ENCODE measurements around the gene RARB. TPM values are rescaled to one million over a fixed set of nuclear protein-coding genes. Genes with fewer than 3 reads are reported as not detected.

The RARB gene
- total and polyA plus RNA-seq, 11 donors: 4.3 to 21.0 (median 16.3) TPM

- peak; percentile 13 to 45 (median 32) for ATAC-seq
These were observed 127.8 kb downstream of the RARB start for GRCh38 chr3:25555695-25556437.

GRCh38 chr3:25556447-25556846 lies 128.4 kb downstream of the RARB start:
- DNase-seq (no peak), ATAC-seq (peak in 1 of 4 donors; percentile 29)
- no peaks in the 10 kb centered on the region for H3K36me3 ChIP-seq
- no peaks in the 10 kb centered on the region for H3K9me3 ChIP-seq
- intact Hi-C loops (cut with DNase I): no loop called here
- no peak overlapping the region for H3K4me3 ChIP-seq
- no peaks in the 10 kb centered on the region for H3K27me3 ChIP-seq
- peaks cover 3 to 57% (median 33%) of the 10 kb centered on the region in 12 donors for H3K4me1 ChIP-seq
- TF ChIP-seq POLR2A (IDR thresholded peaks at IDR 0.05) (no peak), CTCF (IDR thresholded peaks at IDR 0.05) (peak in 1 of 12 donors; percentile 4)
- WGBS, 4 donors: 35 to 45% (median 40%) methylated on average over 1 of the region's 1 CpG
- peak overlapping the region; percentile 6 to 63 (median 36) for H3K27ac ChIP-seq

More at GRCh38 chr3:25555695-25556437, 127.8 kb downstream of the RARB start:
- Histone ChIP-seq H3K27me3 (no peaks in the 10 kb centered on the region), H3K27ac (peak overlapping the region; percentile 6 to 63 (median 36)), H3K4me1 (peaks cover 3 to 52% (median 33%) of the 10 kb centered on the region in 12 donors), H3K9me3 (peaks cover 0 to 2% (median 0%) of the 10 kb centered on the region in 12 donors), H3K36me3 (no peaks in the 10 kb centered on the region), H3K4me3 (no peak overlapping the region)
- WGBS, 4 donors: 22 to 37% (median 31%) methylated on average over 2 of the region's 2 CpGs
- intact Hi-C loops (cut with DNase I): no loop called here
- no peak for DNase-seq
- TF ChIP-seq CTCF (IDR thresholded peaks at IDR 0.05): no peak

- Histone ChIP-seq H3K9me3 (no peaks in the 10 kb centered on the region), H3K4me3 (no peak overlapping the region), H3K27me3 (no peaks in the 10 kb centered on the region), H3K36me3 (no peaks in the 10 kb centered on the region), H3K4me1 (peaks cover 3 to 66% (median 33%) of the 10 kb centered on the region in 12 donors), H3K27ac (peak overlapping the region in 7 of 12 donors; percentile 1 to 34 (median 21))
- intact Hi-C loops (cut with DNase I): no loop called here
- TF ChIP-seq POLR2A (IDR thresholded peaks at IDR 0.05) (no peak), CTCF (IDR thresholded peaks at IDR 0.05) (no peak)
- no peak for DNase-seq
- ATAC-seq: peak in 3 of 4 donors; percentile 41 to 62 (median 48)
- 45 to 63% (median 55%) methylated on average over 3 of the region's 3 CpGs for WGBS, 4 donors
These were observed 129.6 kb downstream of the RARB start for GRCh38 chr3:25557694-25558093.

GRCh38 chr3:25558121-25558520 lies 130.1 kb downstream of the RARB start:
- Histone ChIP-seq H3K4me1 (peaks cover 3 to 66% (median 33%) of the 10 kb centered on the region in 12 donors), H3K27ac (peak overlapping the region in 7 of 12 donors; percentile 1 to 34 (median 21)), H3K36me3 (no peaks in the 10 kb centered on the region), H3K9me3 (no peaks in the 10 kb centered on the region), H3K27me3 (no peaks in the 10 kb centered on the region), H3K4me3 (no peak overlapping the region)
- WGBS, 4 donors: 53 to 75% (median 57%) methylated on average over 5 of the region's 5 CpGs
- intact Hi-C loops (cut with DNase I): no loop called here
- TF ChIP-seq POLR2A (IDR thresholded peaks at IDR 0.05): no peak
- TF ChIP-seq CTCF (IDR thresholded peaks at IDR 0.05): no peak
- peak in 3 of 4 donors; percentile 20 to 33 (median 29) for ATAC-seq
- peak in 1 of 5 donors; percentile 36 for DNase-seq
